Upper lobe of right lung (tissue), 1 donor: ENCODE measurements around the gene DUSP7. TPM values are rescaled to one million over a fixed set of nuclear protein-coding genes. Genes with fewer than 3 reads are reported as not detected.

ENCODE experiments used
- ATAC-seq: fragments of 200-7000 bp; cut with Tn5 transposase; one replicate; pipeline ENCODE4 v1.9.1; 2020; ENCODE audit warnings: mild to moderate bottlenecking, moderate library complexity
- DNase-seq: peaks from one replicate; pipeline ENCODE4 v3.0.0-alpha.2; 2020
- H3K27ac ChIP-seq: fragments of 200-600 bp; one replicate; pipeline ENCODE4 v1.8.0; 2022
- H3K27me3 ChIP-seq: fragments of 200-600 bp; one replicate; pipeline ENCODE4 v1.8.0; 2022; ENCODE audit warnings: mild to moderate bottlenecking
- H3K36me3 ChIP-seq: fragments of 200-600 bp; one replicate; pipeline ENCODE4 v1.8.0; 2022
- H3K4me1 ChIP-seq: fragments of 200-600 bp; one replicate; pipeline ENCODE4 v1.8.0; 2022
- H3K4me3 ChIP-seq: fragments of 200-600 bp; one replicate; pipeline ENCODE4 v1.8.0; 2022; ENCODE audit warnings: mild to moderate bottlenecking
- H3K9me3 ChIP-seq: fragments of 200-600 bp; one replicate; pipeline ENCODE4 v1.8.0; 2022
- CTCF ChIP-seq: fragments of 200-600 bp; IDR thresholded peaks from one replicate; pipeline ENCODE4 v1.8.0; 2022; ENCODE audit warnings: antibody characterized with exemption
- intact Hi-C: fragments of 100-400 bp; cut with DNase I; formaldehyde crosslinking; loops from one replicate; pipeline ENCODE4 v1.11.0; 2022
- total RNA-seq: library from RNA; stranded (reverse); fragmentation: NEBNext Ultra II Directional; extraction: Animal tissue kit (Norgen Biotek cat#: 25700); gene quantifications from one replicate; pipeline ENCODE4 v1.2.1, GENCODE V29; 2021
- donor health status: DM: no; HTN: yes; CAD: no; lungs with severe emphysema.

DUSP7 gene
- total RNA-seq, 1 donor from 2014 or later: 40.7 TPM

GRCh38 chr3:52030714-52031310 lies 25.6 kb downstream of the DUSP7 start:
- no peak overlapping the region for H3K27ac ChIP-seq
- no peak for DNase-seq
- intact Hi-C loops: no loop called here
- H3K9me3 ChIP-seq: no peaks in the 10 kb centered on the region
- no peaks in the 10 kb centered on the region for H3K36me3 ChIP-seq
- no peaks in the 10 kb centered on the region for H3K27me3 ChIP-seq
- no peak for TF ChIP-seq CTCF
- no peak overlapping the region for H3K4me3 ChIP-seq
- ATAC-seq: no peak
- H3K4me1 ChIP-seq: no peaks in the 10 kb centered on the region

GRCh38 chr3:52029535-52029934 lies 26.8 kb downstream of the DUSP7 start:
- H3K27ac ChIP-seq: no peak overlapping the region

GRCh38 chr3:52029053-52029452 lies 27.3 kb downstream of the DUSP7 start:
- Histone ChIP-seq H3K36me3 (no peaks in the 10 kb centered on the region), H3K27me3 (no peaks in the 10 kb centered on the region), H3K9me3 (no peaks in the 10 kb centered on the region), H3K4me1 (no peaks in the 10 kb centered on the region), H3K27ac (no peak overlapping the region), H3K4me3 (no peak overlapping the region)
- ATAC-seq (no peak), DNase-seq (no peak)
- no peak for TF ChIP-seq CTCF
- intact Hi-C loops: no loop called here

More at GRCh38 chr3:52029535-52029934, 26.8 kb downstream of the DUSP7 start:
- DNase-seq (no peak), ATAC-seq (no peak)
- no peak for TF ChIP-seq CTCF
- no peaks in the 10 kb centered on the region for H3K36me3 ChIP-seq
- H3K4me3 ChIP-seq: no peak overlapping the region
- intact Hi-C loops: no loop called here
- no peaks in the 10 kb centered on the region for H3K4me1 ChIP-seq
- no peaks in the 10 kb centered on the region for H3K9me3 ChIP-seq
- H3K27me3 ChIP-seq: no peaks in the 10 kb centered on the region

GRCh38 chr3:52028572-52028971 lies 27.8 kb downstream of the DUSP7 start:
- DNase-seq (no peak), ATAC-seq (no peak)
- H3K27ac ChIP-seq: no peak overlapping the region
- H3K9me3 ChIP-seq: no peaks in the 10 kb centered on the region
- no peaks in the 10 kb centered on the region for H3K27me3 ChIP-seq
- no peak overlapping the region for H3K4me3 ChIP-seq
- intact Hi-C loops: no loop called here
- no peaks in the 10 kb centered on the region for H3K4me1 ChIP-seq
- no peak for TF ChIP-seq CTCF
- H3K36me3 ChIP-seq: no peaks in the 10 kb centered on the region

- Histone ChIP-seq H3K36me3 (no peaks in the 10 kb centered on the region), H3K27ac (no peak overlapping the region), H3K27me3 (no peaks in the 10 kb centered on the region), H3K4me1 (peaks cover 8% of the 10 kb centered on the region), H3K9me3 (no peaks in the 10 kb centered on the region), H3K4me3 (no peak overlapping the region)
- no peak for TF ChIP-seq CTCF
- intact Hi-C loops: no loop called here
- no peak for ATAC-seq
- DNase-seq: no peak
Measured at GRCh38 chr3:52026041-52026440, 30.3 kb downstream of the DUSP7 start.

GRCh38 chr3:52025453-52025852 lies 30.9 kb downstream of the DUSP7 start:
- Histone ChIP-seq H3K9me3 (no peaks in the 10 kb centered on the region), H3K4me1 (peaks cover 8% of the 10 kb centered on the region), H3K27ac (no peak overlapping the region), H3K4me3 (no peak overlapping the region), H3K36me3 (no peaks in the 10 kb centered on the region), H3K27me3 (no peaks in the 10 kb centered on the region)
- no peak for DNase-seq
- no peak for TF ChIP-seq CTCF
- peak; percentile 7 for ATAC-seq
- intact Hi-C loops: no loop called here
